Mesothelial cell of epicardium (in vitro differentiated cells): ENCODE measurements around the gene PRKACA. TPM values are rescaled to one million over a fixed set of nuclear protein-coding genes. Genes with fewer than 3 reads are reported as not detected.

ENCODE experiments used
- DNase-seq, 2 experiments: peaks; one replicate each; pipeline ENCODE4 v3.0.0; 2021; ENCODE audit warnings: low spot score in 2 of 2; ENCODE audit not compliant: unreplicated experiment in 2 of 2
- H3K27ac Mint-ChIP-seq: 2 replicates; pipeline ENCODE4 v1.8.0; 2021; ENCODE audit warnings: mixed read lengths
- H3K27me3 Mint-ChIP-seq: 2 replicates; pipeline ENCODE4 v1.8.0; 2021; ENCODE audit warnings: low read depth, mixed read lengths
- H3K36me3 Mint-ChIP-seq: 2 replicates; pipeline ENCODE4 v1.8.0; 2021; ENCODE audit warnings: mixed read lengths
- H3K4me1 Mint-ChIP-seq: 2 replicates; pipeline ENCODE4 v1.8.0; 2021; ENCODE audit warnings: mixed read lengths
- H3K4me3 Mint-ChIP-seq: 2 replicates; pipeline ENCODE4 v1.8.0; 2021; ENCODE audit warnings: mild to moderate bottlenecking, moderate library complexity, mixed read lengths
- H3K9me3 Mint-ChIP-seq: 2 replicates; pipeline ENCODE4 v1.8.0; 2021; ENCODE audit warnings: mixed read lengths
- CTCF ChIP-seq: fragments of 200-600 bp; sonication (generic); IDR thresholded peaks from one replicate; pipeline ENCODE4 v1.5.0; 2021; ENCODE audit warnings: antibody characterized with exemption; ENCODE audit not compliant: unreplicated experiment
- total RNA-seq: library from RNA; stranded (reverse); gene quantifications from 3 replicates; pipeline ENCODE4 v1.2.1, GENCODE V29; 2021

Gene PRKACA
- total RNA-seq, 1 donor from 2014 or later, result 80.9 TPM

GRCh38 chr19:14113762-14114414 lies 3.7 kb downstream of the PRKACA start:
- H3K36me3 Mint-ChIP-seq, result no peaks in the 10 kb centered on the region
- no peaks in the 10 kb centered on the region for H3K27me3 Mint-ChIP-seq
- TF ChIP-seq CTCF, result peak; percentile 21
- H3K4me1 Mint-ChIP-seq, result peaks cover 31% of the 10 kb centered on the region
- H3K27ac Mint-ChIP-seq, result peak overlapping the region; percentile 75
- H3K4me3 Mint-ChIP-seq, result no peak overlapping the region
- DNase-seq, result no peak
- H3K9me3 Mint-ChIP-seq, result no peaks in the 10 kb centered on the region

- Mint-ChIP-seq H3K36me3 (no peaks in the 10 kb centered on the region), H3K4me3 (no peak overlapping the region), H3K9me3 (no peaks in the 10 kb centered on the region), H3K27me3 (no peaks in the 10 kb centered on the region), H3K4me1 (peaks cover 26% of the 10 kb centered on the region), H3K27ac (peak overlapping the region; percentile 87)
- no peak for TF ChIP-seq CTCF
- no peak for DNase-seq
Measured at GRCh38 chr19:14112809-14113385, 4.7 kb downstream of the PRKACA start.

- peaks cover 26% of the 10 kb centered on the region for H3K4me1 Mint-ChIP-seq
- H3K4me3 Mint-ChIP-seq, result no peak overlapping the region
Measured at GRCh38 chr19:14112051-14112808, 5.3 kb downstream of the PRKACA start.

GRCh38 chr19:14111486-14111885 lies 6.1 kb downstream of the PRKACA start:
- Mint-ChIP-seq H3K4me1 (peaks cover 22% of the 10 kb centered on the region), H3K27me3 (no peaks in the 10 kb centered on the region), H3K4me3 (no peak overlapping the region), H3K27ac (no peak overlapping the region), H3K36me3 (peaks cover 3% of the 10 kb centered on the region), H3K9me3 (no peaks in the 10 kb centered on the region)
- TF ChIP-seq CTCF, result no peak
- no peak for DNase-seq

More at GRCh38 chr19:14112051-14112808, 5.3 kb downstream of the PRKACA start:
- Mint-ChIP-seq H3K9me3 (no peaks in the 10 kb centered on the region), H3K36me3 (peaks cover 1% of the 10 kb centered on the region), H3K27ac (peak overlapping the region; percentile 87), H3K27me3 (no peaks in the 10 kb centered on the region)
- DNase-seq, result no peak
- TF ChIP-seq CTCF, result no peak

GRCh38 chr19:14110650-14111049 lies 6.9 kb downstream of the PRKACA start:
- Mint-ChIP-seq H3K9me3 (no peaks in the 10 kb centered on the region), H3K4me1 (peaks cover 15% of the 10 kb centered on the region), H3K27ac (no peak overlapping the region), H3K36me3 (peaks cover 3% of the 10 kb centered on the region), H3K4me3 (no peak overlapping the region), H3K27me3 (no peaks in the 10 kb centered on the region)
- no peak for DNase-seq
- no peak for TF ChIP-seq CTCF
